Upper lobe of right lung (tissue), 1 donor: ENCODE results near the gene PAX5. TPM values are rescaled to one million over a fixed set of nuclear protein-coding genes. Genes with fewer than 3 reads are reported as not detected.

Experiments used
- ATAC-seq: fragments of 200-7000 bp; cut with Tn5 transposase; one replicate; pipeline ENCODE4 v1.9.1; 2020; ENCODE audit warnings: mild to moderate bottlenecking, moderate library complexity
- DNase-seq: peaks from one replicate; pipeline ENCODE4 v3.0.0-alpha.2; 2020
- H3K27ac ChIP-seq: fragments of 200-600 bp; one replicate; pipeline ENCODE4 v1.8.0; 2022
- H3K27me3 ChIP-seq: fragments of 200-600 bp; one replicate; pipeline ENCODE4 v1.8.0; 2022; ENCODE audit warnings: mild to moderate bottlenecking
- H3K36me3 ChIP-seq: fragments of 200-600 bp; one replicate; pipeline ENCODE4 v1.8.0; 2022
- H3K4me1 ChIP-seq: fragments of 200-600 bp; one replicate; pipeline ENCODE4 v1.8.0; 2022
- H3K4me3 ChIP-seq: fragments of 200-600 bp; one replicate; pipeline ENCODE4 v1.8.0; 2022; ENCODE audit warnings: mild to moderate bottlenecking
- H3K9me3 ChIP-seq: fragments of 200-600 bp; one replicate; pipeline ENCODE4 v1.8.0; 2022
- CTCF ChIP-seq: fragments of 200-600 bp; IDR thresholded peaks from one replicate; pipeline ENCODE4 v1.8.0; 2022; ENCODE audit warnings: antibody characterized with exemption
- intact Hi-C: fragments of 100-400 bp; cut with DNase I; formaldehyde crosslinking; loops from one replicate; pipeline ENCODE4 v1.11.0; 2022
- total RNA-seq: library from RNA; stranded (reverse); fragmentation: NEBNext Ultra II Directional; extraction: Animal tissue kit (Norgen Biotek cat#: 25700); gene quantifications from one replicate; pipeline ENCODE4 v1.2.1, GENCODE V29; 2021
- donor health status: DM: no; HTN: yes; CAD: no; lungs with severe emphysema.

The PAX5 gene
- total RNA-seq, 1 donor from 2014 or later = 0.23 TPM

GRCh38 chr9:36966371-36967097, 67.5 kb downstream of the PAX5 start:
- TF ChIP-seq CTCF = no peak
- intact Hi-C loops = no loop called here
- ATAC-seq = no peak
- Histone ChIP-seq H3K27ac (no peak overlapping the region), H3K9me3 (no peaks in the 10 kb centered on the region), H3K4me1 (no peaks in the 10 kb centered on the region), H3K27me3 (no peaks in the 10 kb centered on the region), H3K4me3 (no peak overlapping the region), H3K36me3 (no peaks in the 10 kb centered on the region)
- DNase-seq = peak; percentile 44

- no peak for TF ChIP-seq CTCF
- intact Hi-C loops = no loop called here
- peak; percentile 37 for DNase-seq
- ATAC-seq = no peak
- H3K4me1 ChIP-seq = no peaks in the 10 kb centered on the region
- no peaks in the 10 kb centered on the region for H3K36me3 ChIP-seq
- no peak overlapping the region for H3K4me3 ChIP-seq
- no peaks in the 10 kb centered on the region for H3K27me3 ChIP-seq
- H3K9me3 ChIP-seq = no peaks in the 10 kb centered on the region
- no peak overlapping the region for H3K27ac ChIP-seq
Observed at GRCh38 chr9:36964791-36965190, 69.3 kb downstream of the PAX5 start.

GRCh38 chr9:36963346-36963745, 70.7 kb downstream of the PAX5 start:
- peak; percentile 44 for DNase-seq
- no peak for TF ChIP-seq CTCF
- H3K4me1 ChIP-seq = no peaks in the 10 kb centered on the region
- no peak for ATAC-seq
- H3K27me3 ChIP-seq = peaks cover 6% of the 10 kb centered on the region
- no peaks in the 10 kb centered on the region for H3K9me3 ChIP-seq
- H3K4me3 ChIP-seq = no peak overlapping the region
- H3K36me3 ChIP-seq = no peaks in the 10 kb centered on the region
- intact Hi-C loops = no loop called here
- no peak overlapping the region for H3K27ac ChIP-seq

- Histone ChIP-seq H3K36me3 (no peaks in the 10 kb centered on the region), H3K4me1 (no peaks in the 10 kb centered on the region), H3K9me3 (no peaks in the 10 kb centered on the region), H3K27me3 (peaks cover 8% of the 10 kb centered on the region), H3K27ac (no peak overlapping the region), H3K4me3 (no peak overlapping the region)
- TF ChIP-seq CTCF = no peak
- intact Hi-C loops = no loop called here
- DNase-seq = peak; percentile 51
- no peak for ATAC-seq
Observed at GRCh38 chr9:36962691-36963090, 71.4 kb downstream of the PAX5 start.

- no peaks in the 10 kb centered on the region for H3K4me1 ChIP-seq
- H3K27ac ChIP-seq = no peak overlapping the region
- no peak overlapping the region for H3K4me3 ChIP-seq
- ATAC-seq (no peak), DNase-seq (peak; percentile 46)
- peaks cover 11% of the 10 kb centered on the region for H3K27me3 ChIP-seq
- H3K9me3 ChIP-seq = no peaks in the 10 kb centered on the region
- intact Hi-C loops = no loop called here
- no peak for TF ChIP-seq CTCF
- H3K36me3 ChIP-seq = no peaks in the 10 kb centered on the region
Observed at GRCh38 chr9:36961561-36962325, 72.3 kb downstream of the PAX5 start.
